Esophagus muscularis mucosa (tissue), 4 donors: Measurements from ENCODE around the gene S100A8.

ENCODE experiments used
- CTCF ChIP-seq, 3 experiments: fragments of 200-600 bp in 2 of 3; fragments of 450-650 bp in 1 of 3; sonication (generic) in 2 of 3; IDR thresholded peaks; one replicate each; pipeline ENCODE4 v1.5.1; 2017 to 2019; ENCODE audit warnings: antibody characterized with exemption in 3 of 3, mild to moderate bottlenecking in 2 of 3, moderate library complexity in 1 of 3
- EP300 ChIP-seq: sonication (generic); formaldehyde crosslinking; IDR thresholded peaks from one replicate; pipeline ENCODE4 v1.6.1; 2017; ENCODE audit warnings: antibody characterized with exemption
- POLR2AphosphoS5 ChIP-seq, 2 donors: sonication (generic); formaldehyde crosslinking; IDR thresholded peaks; one replicate each; pipeline ENCODE4 v1.6.1; 2017; ENCODE audit warnings: antibody characterized with exemption in 2 of 2

GRCh38 chr1:153439273-153439672 lies 48.4 kb upstream of the S100A8 start:
- no peak for TF ChIP-seq CTCF (IDR thresholded peaks at IDR 0.05)
- no peak for TF ChIP-seq POLR2AphosphoS5 (IDR thresholded peaks at IDR 0.05)
- TF ChIP-seq EP300: no peak
